PC-3 (cell line): ENCODE data around the gene SLCO1A2. TPM values are rescaled to one million over a fixed set of nuclear protein-coding genes. Genes with fewer than 3 reads are reported as not detected.

Experiments used
- ATAC-seq: fragments of 200-7000 bp; cut with Tn5 transposase; 2 replicates; pipeline ENCODE4 v1.9.1; 2020; ENCODE audit warnings: mild to moderate bottlenecking, moderate library complexity
- BruUV-seq: library from RNA; stranded (reverse); fragments of 400-500 nt; replicated peaks from 2 replicates; lab custom pipeline; 2021; lab: Mats Ljungman, UMichigan
- CTCF ChIA-PET: fragments of 300-600 bp; sonication (Branson Sonifier 250); formaldehyde crosslinking; loops from one replicate; lab custom pipeline; 2022; ENCODE audit warnings: antibody characterized with exemption; lab: Charles Lee
- POLR2A ChIA-PET: fragments of 300-600 bp; sonication (Branson Sonifier 250); formaldehyde crosslinking; loops from one replicate; lab custom pipeline; 2022; ENCODE audit warnings: antibody characterized with exemption; ENCODE audit not compliant: unreplicated experiment; lab: Charles Lee
- DNase-seq: peaks from one replicate; pipeline ENCODE4 v3.0.0-alpha.2; 2015
- H2AFZ ChIP-seq: fragments of 300-600 bp; sonication (generic); 2 replicates; pipeline ENCODE4 v1.6.0; 2016; ENCODE audit warnings: antibody characterized with exemption, low read length
- H3F3A ChIP-seq: fragments of 300-600 bp; sonication (generic); one replicate; pipeline ENCODE4 v1.6.0; 2017; ENCODE audit warnings: antibody characterized with exemption, low read length, control low read depth, mild to moderate bottlenecking; ENCODE audit not compliant: unreplicated experiment
- H3K27ac ChIP-seq: fragments of 300-600 bp; sonication (generic); 2 replicates; pipeline ENCODE4 v1.5.1; 2016; ENCODE audit warnings: mild to moderate bottlenecking, low read length
- H3K27me3 ChIP-seq: fragments of 300-600 bp; sonication (generic); 2 replicates; pipeline ENCODE4 v1.6.1; 2016; ENCODE audit warnings: low read length, mixed read lengths
- H3K36me3 ChIP-seq: fragments of 300-600 bp; sonication (generic); 2 replicates; pipeline ENCODE4 v1.6.1; 2016; ENCODE audit warnings: low read depth, mixed run types, low read length, mixed read lengths
- H3K4me1 ChIP-seq: fragments of 300-600 bp; sonication (generic); 2 replicates; pipeline ENCODE4 v1.5.1; 2016; ENCODE audit warnings: low read length; ENCODE audit not compliant: insufficient read depth
- H3K4me2 ChIP-seq: fragments of 300-600 bp; sonication (generic); 2 replicates; pipeline ENCODE4 v1.6.0; 2016; ENCODE audit warnings: low read length
- H3K4me3 ChIP-seq: fragments of 300-600 bp; sonication (generic); 2 replicates; pipeline ENCODE4 v1.5.1; 2016; ENCODE audit warnings: mild to moderate bottlenecking, low read length, mixed read lengths
- H3K79me2 ChIP-seq: fragments of 300-600 bp; sonication (generic); 2 replicates; pipeline ENCODE4 v1.6.1; 2017; ENCODE audit warnings: low read length, mixed read lengths
- H3K9ac ChIP-seq: fragments of 300-600 bp; sonication (generic); 2 replicates; pipeline ENCODE4 v1.6.0; 2016; ENCODE audit warnings: mild to moderate bottlenecking, low read length
- H3K9me2 ChIP-seq: fragments of 300-600 bp; sonication (generic); replicated peaks from 2 replicates; pipeline ENCODE4 v1.6.1; 2016; ENCODE audit warnings: mixed run types, low read length, mixed read lengths
- H3K9me3 ChIP-seq: fragments of 300-600 bp; sonication (generic); 2 replicates; pipeline ENCODE4 v1.6.1; 2016; ENCODE audit warnings: low read length, mixed read lengths
- H4K20me1 ChIP-seq: fragments of 300-600 bp; sonication (generic); 2 replicates; pipeline ENCODE4 v1.6.1; 2016; ENCODE audit warnings: low read length, mixed read lengths
- EZH2 ChIP-seq: fragments of 300-600 bp; sonication (generic); IDR thresholded peaks from one replicate; pipeline ENCODE4 v1.6.1; 2017; ENCODE audit warnings: antibody characterized with exemption, mild to moderate bottlenecking, low read length; ENCODE audit not compliant: unreplicated experiment
- EZH2phosphoT487 ChIP-seq: fragments of 300-600 bp; sonication (generic); IDR thresholded peaks from 2 replicates; pipeline ENCODE4 v1.6.1; 2018; ENCODE audit warnings: mild to moderate bottlenecking, antibody characterized with exemption, low read length, borderline replicate concordance
- intact Hi-C: fragments of 100-400 bp; cut with micrococcal nuclease; formaldehyde crosslinking; loops from 2 replicates; pipeline ENCODE4 v1.9.0; 2023
- total RNA-seq: library from RNA; depleted of rRNA; stranded (reverse); fragments of >200 nt; gene quantifications from 2 replicates; pipeline ENCODE4 v1.2.3, GENCODE V29; 2014
- TF ChIP-seq, protein P1 (sequence below): fragments of 300-600 bp; sonication (generic); conservative IDR thresholded peaks from 2 replicates; pipeline ENCODE4 v1.5.1; 2017; ENCODE audit warnings: antibody characterized with exemption, low read depth, mild to moderate bottlenecking, low read length

The SLCO1A2 gene
- total RNA-seq, 1 experiment from 2014 or later: not detected

DNA sequence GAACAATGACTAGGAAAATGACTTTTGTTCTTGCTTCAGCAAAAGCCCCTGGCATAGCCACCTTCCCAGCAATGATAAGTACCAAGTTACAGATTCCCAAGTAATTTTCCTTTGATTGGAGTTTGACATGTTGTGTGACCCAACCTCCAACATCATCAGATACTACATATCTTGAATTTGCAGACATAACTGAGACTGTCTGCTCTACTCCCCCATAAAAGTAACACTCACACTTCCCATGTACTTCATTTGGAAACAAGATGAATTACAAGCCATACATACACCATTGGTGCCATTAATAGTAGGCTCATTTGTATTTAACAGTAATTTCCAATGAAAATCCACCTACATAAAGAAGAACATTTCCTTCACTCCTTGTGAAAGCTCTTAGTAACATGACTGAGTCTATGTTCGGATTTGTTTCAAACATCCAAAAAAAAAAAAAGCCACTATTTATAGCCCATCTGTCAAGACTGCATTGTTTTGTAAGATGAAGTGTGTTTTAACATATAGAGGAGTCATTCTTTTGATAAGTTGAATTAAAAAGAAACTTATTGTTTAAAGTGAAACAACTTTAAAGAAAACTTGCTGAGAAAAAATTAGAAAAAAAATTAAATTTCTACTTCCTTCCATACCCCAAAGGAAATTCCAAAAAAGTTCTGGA is 12.0 kb upstream of the SLCO1A2 start:
- no peaks in the 10 kb centered on the region for H4K20me1 ChIP-seq
- H2AFZ ChIP-seq: no peak overlapping the region
- no peak for DNase-seq
- H3K4me2 ChIP-seq: no peak overlapping the region
- no peak overlapping the region for H3K27ac ChIP-seq
- no peaks in the 10 kb centered on the region for H3K79me2 ChIP-seq
- H3K9me2 ChIP-seq: no peaks in the 10 kb centered on the region
- no TSS peak for BruUV-seq
- ChIA-PET POLR2A (no interaction called here), CTCF (no interaction called here)
- no peak overlapping the region for H3K9ac ChIP-seq
- peaks cover 13% of the 10 kb centered on the region for H3K27me3 ChIP-seq
- no peaks in the 10 kb centered on the region for H3F3A ChIP-seq
- no peak for ATAC-seq
- TF ChIP-seq EZH2phosphoT487: no peak
- TF ChIP-seq, protein P1, sequence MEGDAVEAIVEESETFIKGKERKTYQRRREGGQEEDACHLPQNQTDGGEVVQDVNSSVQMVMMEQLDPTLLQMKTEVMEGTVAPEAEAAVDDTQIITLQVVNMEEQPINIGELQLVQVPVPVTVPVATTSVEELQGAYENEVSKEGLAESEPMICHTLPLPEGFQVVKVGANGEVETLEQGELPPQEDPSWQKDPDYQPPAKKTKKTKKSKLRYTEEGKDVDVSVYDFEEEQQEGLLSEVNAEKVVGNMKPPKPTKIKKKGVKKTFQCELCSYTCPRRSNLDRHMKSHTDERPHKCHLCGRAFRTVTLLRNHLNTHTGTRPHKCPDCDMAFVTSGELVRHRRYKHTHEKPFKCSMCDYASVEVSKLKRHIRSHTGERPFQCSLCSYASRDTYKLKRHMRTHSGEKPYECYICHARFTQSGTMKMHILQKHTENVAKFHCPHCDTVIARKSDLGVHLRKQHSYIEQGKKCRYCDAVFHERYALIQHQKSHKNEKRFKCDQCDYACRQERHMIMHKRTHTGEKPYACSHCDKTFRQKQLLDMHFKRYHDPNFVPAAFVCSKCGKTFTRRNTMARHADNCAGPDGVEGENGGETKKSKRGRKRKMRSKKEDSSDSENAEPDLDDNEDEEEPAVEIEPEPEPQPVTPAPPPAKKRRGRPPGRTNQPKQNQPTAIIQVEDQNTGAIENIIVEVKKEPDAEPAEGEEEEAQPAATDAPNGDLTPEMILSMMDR: no peak
- TF ChIP-seq EZH2: no peak
- H3K9me3 ChIP-seq: no peaks in the 10 kb centered on the region
- H3K36me3 ChIP-seq: no peaks in the 10 kb centered on the region
- intact Hi-C loops: no loop called here
- no peaks in the 10 kb centered on the region for H3K4me1 ChIP-seq
- H3K4me3 ChIP-seq: no peak overlapping the region

DNA sequence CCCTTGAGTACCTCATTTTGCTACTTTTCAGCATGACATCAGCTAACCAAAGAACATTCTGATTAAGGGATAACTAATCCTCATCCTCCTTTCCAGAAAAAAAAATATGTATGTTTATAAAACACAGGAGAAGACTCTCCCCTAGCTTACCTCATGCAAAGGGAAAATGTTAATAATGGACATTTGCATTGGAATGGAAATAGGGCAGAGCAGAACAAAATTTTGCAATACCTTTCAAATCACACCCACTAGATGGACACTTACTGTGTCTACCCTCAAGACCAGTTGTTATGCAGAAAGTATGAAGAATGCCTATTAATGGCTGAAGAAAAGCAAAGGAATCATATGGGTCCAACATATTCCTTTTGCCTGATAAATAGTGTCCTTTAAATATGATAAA is 8.9 kb upstream of the SLCO1A2 start:
- Histone ChIP-seq H4K20me1 (no peaks in the 10 kb centered on the region), H3K9me2 (no peaks in the 10 kb centered on the region), H3K36me3 (no peaks in the 10 kb centered on the region), H3K27me3 (peaks cover 13% of the 10 kb centered on the region), H3K79me2 (no peaks in the 10 kb centered on the region), H3K4me2 (no peak overlapping the region), H3F3A (no peaks in the 10 kb centered on the region), H3K9me3 (no peaks in the 10 kb centered on the region), H3K4me1 (no peaks in the 10 kb centered on the region), H3K4me3 (no peak overlapping the region), H3K27ac (no peak overlapping the region), H2AFZ (no peak overlapping the region), H3K9ac (no peak overlapping the region)
- intact Hi-C loops: no loop called here
- no TSS peak for BruUV-seq
- ATAC-seq: no peak
- ChIA-PET POLR2A (no interaction called here), CTCF (no interaction called here)
- TF ChIP-seq EZH2phosphoT487 (no peak), EZH2 (no peak)
- TF ChIP-seq, protein P1: no peak
- DNase-seq: no peak

DNA sequence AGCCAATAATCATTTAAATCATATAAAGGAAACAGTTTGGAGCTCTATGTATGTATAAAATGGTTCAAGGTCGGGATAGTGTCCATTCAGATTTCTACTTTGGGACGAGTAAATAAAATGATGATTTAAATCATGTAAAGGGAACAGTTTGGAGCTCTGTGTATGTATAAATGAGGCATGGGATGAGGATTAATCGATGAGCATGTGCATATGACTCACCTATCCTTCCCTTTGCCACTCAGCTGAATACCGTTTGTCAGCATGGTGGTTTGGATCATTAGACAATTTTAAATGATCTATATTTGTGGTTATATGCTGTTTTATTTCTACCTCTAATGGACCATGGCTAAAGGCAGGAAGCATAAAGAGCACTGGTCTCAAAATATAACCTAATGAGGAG is 7.1 kb upstream of the SLCO1A2 start:
- no peaks in the 10 kb centered on the region for H3K4me1 ChIP-seq
- intact Hi-C loops: no loop called here
- ATAC-seq: no peak
- no peak overlapping the region for H2AFZ ChIP-seq
- no peaks in the 10 kb centered on the region for H3K36me3 ChIP-seq
- no peak overlapping the region for H3K9ac ChIP-seq
- TF ChIP-seq, protein P1: no peak
- TF ChIP-seq EZH2phosphoT487 (no peak), EZH2 (no peak)
- no peaks in the 10 kb centered on the region for H3F3A ChIP-seq
- peaks cover 7% of the 10 kb centered on the region; the same call in 1 of the 2 replicates for H3K27me3 ChIP-seq
- H3K79me2 ChIP-seq: no peaks in the 10 kb centered on the region
- H3K4me2 ChIP-seq: no peak overlapping the region
- CTCF ChIA-PET: no interaction called here
- POLR2A ChIA-PET: no interaction called here
- DNase-seq: no peak
- no peaks in the 10 kb centered on the region for H3K9me3 ChIP-seq
- BruUV-seq: no TSS peak
- no peak overlapping the region for H3K4me3 ChIP-seq
- H3K9me2 ChIP-seq: no peaks in the 10 kb centered on the region
- no peaks in the 10 kb centered on the region for H4K20me1 ChIP-seq
- no peak overlapping the region for H3K27ac ChIP-seq
